Calu3 (cell line): Measurements from ENCODE around the gene COL4A2. TPM values are rescaled to one million over a fixed set of nuclear protein-coding genes. Genes with fewer than 3 reads are reported as not detected.

Source experiments
- BruUV-seq: library from RNA; stranded (reverse); fragments of 400-500 nt; replicated peaks from 2 replicates; lab custom pipeline; 2021; lab: Mats Ljungman, UMichigan
- CTCF ChIA-PET: fragments of 300-600 bp; sonication (Branson Sonifier 250); formaldehyde crosslinking; loops from one replicate; lab custom pipeline; 2022; ENCODE audit warnings: antibody characterized with exemption; lab: Charles Lee
- DNase-seq: peaks from one replicate; pipeline ENCODE4 v3.0.0; 2022
- H3K27ac Mint-ChIP-seq: one replicate; pipeline ENCODE4 v1.8.0; 2022; ENCODE audit warnings: mixed read lengths; ENCODE audit not compliant: unreplicated experiment
- H3K27me3 Mint-ChIP-seq: one replicate; pipeline ENCODE4 v1.8.0; 2022; ENCODE audit warnings: mixed read lengths; ENCODE audit not compliant: unreplicated experiment
- H3K36me3 Mint-ChIP-seq: one replicate; pipeline ENCODE4 v1.8.0; 2022; ENCODE audit warnings: mild to moderate bottlenecking, moderate library complexity, mixed read lengths; ENCODE audit not compliant: insufficient read depth, unreplicated experiment
- H3K4me1 Mint-ChIP-seq: one replicate; pipeline ENCODE4 v1.8.0; 2022; ENCODE audit warnings: mild to moderate bottlenecking, low read depth, mixed read lengths; ENCODE audit not compliant: unreplicated experiment
- H3K4me3 Mint-ChIP-seq: one replicate; pipeline ENCODE4 v1.8.0; 2022; ENCODE audit warnings: mild to moderate bottlenecking, low read depth, moderate library complexity, mixed read lengths; ENCODE audit not compliant: unreplicated experiment
- H3K9me3 Mint-ChIP-seq: one replicate; pipeline ENCODE4 v1.8.0; 2022; ENCODE audit warnings: low read depth, mixed read lengths; ENCODE audit not compliant: unreplicated experiment
- intact Hi-C: fragments of 100-400 bp; cut with micrococcal nuclease; formaldehyde crosslinking; loops from one replicate; pipeline ENCODE4 v1.10.0; 2022; ENCODE audit not compliant: unreplicated experiment
- total RNA-seq: library from RNA; stranded (reverse); gene quantifications from 2 replicates; pipeline ENCODE4 v1.2.3, GENCODE V29; 2022
- TF ChIP-seq, protein P1 (sequence below): fragments of 200-600 bp; IDR thresholded peaks from one replicate; pipeline ENCODE4 v1.8.0; 2022; ENCODE audit warnings: antibody characterized with exemption; ENCODE audit not compliant: unreplicated experiment

COL4A2 gene
- total RNA-seq, 1 experiment from 2014 or later = 0.42 TPM

DNA sequence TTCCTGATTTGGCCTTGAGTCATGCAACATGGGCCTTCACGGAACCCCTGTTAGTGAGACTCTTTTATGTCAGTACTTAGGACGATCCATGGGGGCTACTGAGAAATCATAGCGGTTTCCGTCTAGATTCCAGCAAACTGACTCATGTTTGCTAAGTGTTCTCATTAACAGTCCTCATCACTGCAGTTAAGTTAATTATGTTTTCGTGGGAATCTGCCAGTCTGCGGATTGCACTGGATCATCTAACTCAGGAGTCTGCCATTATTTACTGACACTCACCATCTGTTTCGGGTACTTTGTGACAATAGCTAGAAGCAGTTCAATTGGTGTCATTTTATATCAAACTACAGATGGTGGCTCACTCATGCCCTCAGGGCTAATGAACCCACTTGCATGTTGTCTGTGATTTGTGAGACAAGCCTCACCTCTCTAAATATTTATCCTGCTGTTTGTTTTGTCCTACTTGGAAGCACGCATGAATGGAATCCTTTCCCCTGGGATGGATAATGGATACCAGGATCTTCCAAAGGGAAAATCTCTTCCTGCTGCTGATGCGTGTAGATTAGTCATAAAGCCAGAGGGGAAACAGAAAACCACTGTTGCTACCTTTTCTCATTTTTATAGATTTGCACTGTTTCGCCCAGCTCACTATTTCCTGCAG lies 192.7 kb downstream of the COL4A2 start:
- no peak for DNase-seq
- Mint-ChIP-seq H3K4me1 (no peaks in the 10 kb centered on the region), H3K27ac (no peak overlapping the region), H3K9me3 (no peaks in the 10 kb centered on the region), H3K4me3 (no peak overlapping the region), H3K27me3 (no peaks in the 10 kb centered on the region), H3K36me3 (no peaks in the 10 kb centered on the region)
- BruUV-seq = no TSS peak
- CTCF ChIA-PET = no interaction called here
- intact Hi-C loops = loop anchor here (10.0 kb wide), 1 partner anchor 55 kb away; no protein-coding TSS in a partner anchor
- TF ChIP-seq, protein P1, sequence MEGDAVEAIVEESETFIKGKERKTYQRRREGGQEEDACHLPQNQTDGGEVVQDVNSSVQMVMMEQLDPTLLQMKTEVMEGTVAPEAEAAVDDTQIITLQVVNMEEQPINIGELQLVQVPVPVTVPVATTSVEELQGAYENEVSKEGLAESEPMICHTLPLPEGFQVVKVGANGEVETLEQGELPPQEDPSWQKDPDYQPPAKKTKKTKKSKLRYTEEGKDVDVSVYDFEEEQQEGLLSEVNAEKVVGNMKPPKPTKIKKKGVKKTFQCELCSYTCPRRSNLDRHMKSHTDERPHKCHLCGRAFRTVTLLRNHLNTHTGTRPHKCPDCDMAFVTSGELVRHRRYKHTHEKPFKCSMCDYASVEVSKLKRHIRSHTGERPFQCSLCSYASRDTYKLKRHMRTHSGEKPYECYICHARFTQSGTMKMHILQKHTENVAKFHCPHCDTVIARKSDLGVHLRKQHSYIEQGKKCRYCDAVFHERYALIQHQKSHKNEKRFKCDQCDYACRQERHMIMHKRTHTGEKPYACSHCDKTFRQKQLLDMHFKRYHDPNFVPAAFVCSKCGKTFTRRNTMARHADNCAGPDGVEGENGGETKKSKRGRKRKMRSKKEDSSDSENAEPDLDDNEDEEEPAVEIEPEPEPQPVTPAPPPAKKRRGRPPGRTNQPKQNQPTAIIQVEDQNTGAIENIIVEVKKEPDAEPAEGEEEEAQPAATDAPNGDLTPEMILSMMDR = no peak

DNA sequence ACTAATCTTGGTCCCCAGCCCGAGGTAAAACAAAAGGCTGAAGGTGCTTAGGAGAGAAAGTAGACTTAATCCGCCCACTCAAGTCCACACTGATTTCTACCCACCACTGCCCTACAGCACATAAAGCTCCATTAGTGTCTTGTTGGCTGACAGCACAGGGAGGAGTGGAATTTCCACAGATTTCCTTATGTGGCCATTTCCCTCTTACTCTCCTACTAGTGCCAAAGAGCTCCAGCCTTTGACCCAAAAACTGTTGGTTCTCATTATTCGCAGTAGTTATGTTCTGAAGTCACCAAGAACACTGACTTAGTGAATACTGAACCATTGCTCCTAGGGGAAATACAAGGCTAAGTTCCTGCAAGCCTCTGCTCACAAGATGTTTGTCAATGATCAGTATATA lies 193.3 kb downstream of the COL4A2 start:
- H3K4me3 Mint-ChIP-seq = no peak overlapping the region
- no peaks in the 10 kb centered on the region for H3K9me3 Mint-ChIP-seq
- TF ChIP-seq, protein P1 = no peak
- BruUV-seq = no TSS peak
- H3K27ac Mint-ChIP-seq = no peak overlapping the region
- CTCF ChIA-PET = no interaction called here
- intact Hi-C loops = loop anchor here (10.0 kb wide), 1 partner anchor 54 kb away; no protein-coding TSS in a partner anchor
- H3K4me1 Mint-ChIP-seq = no peaks in the 10 kb centered on the region
- H3K27me3 Mint-ChIP-seq = no peaks in the 10 kb centered on the region
- H3K36me3 Mint-ChIP-seq = no peaks in the 10 kb centered on the region
- no peak for DNase-seq

DNA sequence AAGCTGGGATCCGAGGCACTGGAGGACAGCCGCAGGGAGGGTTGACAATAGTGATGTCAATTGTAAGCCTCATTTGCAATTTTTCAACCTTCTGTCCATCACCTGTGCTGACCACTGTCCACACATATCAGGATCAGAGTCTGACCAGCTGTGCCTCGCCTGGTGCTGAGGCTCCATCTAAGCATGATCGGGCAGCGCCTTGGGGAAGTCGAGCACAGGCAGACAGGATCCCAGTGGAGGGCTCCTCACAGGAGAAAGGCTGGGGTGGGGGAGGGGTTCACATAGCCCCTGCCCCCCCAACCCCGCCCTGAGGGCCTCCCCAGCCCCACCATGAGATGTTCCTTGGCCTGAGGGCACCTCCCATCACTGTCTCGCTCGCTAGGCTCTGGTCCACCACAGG lies 194.1 kb downstream of the COL4A2 start:
- BruUV-seq = no TSS peak
- Mint-ChIP-seq H3K27ac (no peak overlapping the region), H3K36me3 (no peaks in the 10 kb centered on the region), H3K27me3 (no peaks in the 10 kb centered on the region), H3K4me1 (no peaks in the 10 kb centered on the region), H3K9me3 (no peaks in the 10 kb centered on the region), H3K4me3 (no peak overlapping the region)
- CTCF ChIA-PET = no interaction called here
- intact Hi-C loops = loop anchor here (10.0 kb wide), 1 partner anchor 54 kb away; no protein-coding TSS in a partner anchor
- TF ChIP-seq, protein P1 = no peak
- no peak for DNase-seq

DNA sequence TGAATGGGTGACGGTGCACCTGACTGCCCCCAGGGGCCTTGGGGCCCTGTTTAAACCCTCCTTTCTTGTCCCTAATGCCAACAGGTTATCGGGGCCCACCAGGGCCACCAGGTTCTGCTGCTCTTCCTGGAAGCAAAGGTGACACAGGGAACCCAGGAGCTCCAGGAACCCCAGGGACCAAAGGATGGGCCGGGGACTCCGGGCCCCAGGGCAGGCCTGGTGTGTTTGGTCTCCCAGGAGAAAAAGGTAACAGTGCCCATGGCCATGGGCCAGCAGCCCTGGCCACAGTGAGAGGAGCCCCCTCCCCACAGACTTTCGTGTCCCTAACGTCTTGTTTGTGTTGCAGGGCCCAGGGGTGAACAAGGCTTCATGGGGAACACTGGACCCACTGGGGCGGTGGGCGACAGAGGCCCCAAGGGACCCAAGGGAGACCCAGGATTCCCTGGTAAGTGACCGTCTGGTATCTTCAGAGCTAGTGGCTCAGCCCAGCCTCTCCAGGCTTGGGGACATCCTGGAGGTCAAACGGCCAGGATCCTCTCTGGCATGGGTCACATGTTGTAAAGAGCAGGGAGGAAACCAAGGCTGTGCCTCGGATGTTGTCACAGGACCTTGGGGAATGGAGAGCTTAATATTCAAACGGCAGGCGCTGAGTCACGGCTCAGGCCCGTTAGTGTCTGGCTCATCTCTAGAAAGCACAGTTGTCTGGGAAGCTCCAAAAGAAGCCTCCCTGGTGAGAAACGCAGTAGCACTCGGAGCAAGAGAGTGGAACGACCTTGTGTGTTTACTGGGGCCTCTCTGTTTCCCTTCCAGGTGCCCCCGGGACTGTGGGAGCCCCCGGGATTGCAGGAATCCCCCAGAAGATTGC lies 196.2 kb downstream of the COL4A2 start:
- DNase-seq = no peak
- TF ChIP-seq, protein P1 = no peak
- Mint-ChIP-seq H3K4me1 (no peaks in the 10 kb centered on the region), H3K27ac (no peak overlapping the region), H3K4me3 (no peak overlapping the region), H3K27me3 (no peaks in the 10 kb centered on the region), H3K36me3 (no peaks in the 10 kb centered on the region), H3K9me3 (no peaks in the 10 kb centered on the region)
- CTCF ChIA-PET = no interaction called here
- intact Hi-C loops = loop anchor here (10.0 kb wide), 1 partner anchor 52 kb away; no protein-coding TSS in a partner anchor
- no TSS peak for BruUV-seq
